ENCODE data around the gene TRIM41.
"Not testable (repeated sequence)": the region's sequence is repeated elsewhere in the genome, so short reads cannot be mapped to it uniquely, and the experiment has no call there.

TRIM41 gene

DNA sequence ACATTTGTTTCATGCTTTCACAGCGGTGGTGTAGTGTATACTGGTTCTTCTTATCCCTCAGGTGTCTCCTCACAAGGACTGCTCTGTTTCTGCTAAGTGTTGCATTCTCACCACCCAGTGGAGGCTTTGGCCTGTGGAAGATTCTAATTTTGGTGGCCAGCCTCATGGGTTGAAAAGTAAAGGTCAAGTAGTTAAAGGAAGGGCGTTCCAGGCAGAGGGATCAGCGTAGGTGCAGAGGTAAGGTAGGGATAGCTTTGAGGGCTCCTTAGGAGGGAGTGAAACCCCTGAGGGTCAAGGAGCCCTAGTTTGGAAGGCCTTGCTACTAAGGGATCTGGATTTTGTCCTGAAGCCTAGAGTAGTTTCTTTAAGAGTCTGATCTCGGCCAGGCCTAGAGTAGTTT, 25.2 kb downstream of the TRIM41 start:
- DNase-seq (ENCODE audit: low read depth in 2 of 2) = no peak

GRCh38 chr5:181255276-181255675, 32.2 kb downstream of the TRIM41 start:
- DNase-seq (ENCODE audit: low read depth in 2 of 2) = no peak

DNA sequence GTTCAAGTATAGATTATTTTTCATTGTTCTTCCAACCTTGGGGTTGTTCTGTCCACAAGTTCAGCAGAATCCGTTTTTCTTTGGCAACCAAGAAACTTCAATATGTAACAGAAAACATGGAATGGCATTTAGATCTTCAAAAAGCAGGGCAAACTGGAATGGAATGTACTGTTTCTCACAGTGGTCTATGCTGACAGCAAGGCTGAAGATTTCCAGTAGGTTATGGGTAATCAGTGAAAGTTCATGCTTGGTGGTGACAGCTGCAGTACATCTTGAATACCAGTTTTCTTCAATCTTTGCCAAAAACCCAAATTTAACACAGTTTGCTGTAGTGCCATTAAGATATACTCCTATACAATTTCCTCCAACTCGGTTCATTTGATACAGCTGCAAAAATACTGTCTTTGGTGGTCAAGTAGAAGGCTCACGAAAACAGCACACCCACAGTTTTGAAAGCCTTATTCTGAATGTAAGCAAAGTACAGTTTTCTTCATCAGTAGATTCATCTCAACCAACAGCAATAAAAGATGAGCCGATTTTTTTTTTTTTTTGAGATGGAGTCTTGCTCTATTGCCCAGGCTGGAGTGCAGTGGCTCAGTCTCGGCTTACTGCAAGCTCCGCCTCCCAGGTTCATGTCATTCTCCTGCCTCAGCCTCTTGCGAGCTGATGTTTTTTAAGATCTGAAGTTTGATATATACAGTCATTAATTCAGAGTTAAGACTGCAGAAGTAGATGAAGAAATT, 32.9 kb downstream of the TRIM41 start:
- no peak for DNase-seq (ENCODE audit: low read depth in 2 of 2)

GRCh38 chr5:181258576-181258975, 35.5 kb downstream of the TRIM41 start:
- no peak for DNase-seq (ENCODE audit: low read depth in 2 of 2)

GRCh38 chr5:181259283-181259682, 36.2 kb downstream of the TRIM41 start:
- DNase-seq (ENCODE audit: low read depth in 2 of 2) = no peak

DNA sequence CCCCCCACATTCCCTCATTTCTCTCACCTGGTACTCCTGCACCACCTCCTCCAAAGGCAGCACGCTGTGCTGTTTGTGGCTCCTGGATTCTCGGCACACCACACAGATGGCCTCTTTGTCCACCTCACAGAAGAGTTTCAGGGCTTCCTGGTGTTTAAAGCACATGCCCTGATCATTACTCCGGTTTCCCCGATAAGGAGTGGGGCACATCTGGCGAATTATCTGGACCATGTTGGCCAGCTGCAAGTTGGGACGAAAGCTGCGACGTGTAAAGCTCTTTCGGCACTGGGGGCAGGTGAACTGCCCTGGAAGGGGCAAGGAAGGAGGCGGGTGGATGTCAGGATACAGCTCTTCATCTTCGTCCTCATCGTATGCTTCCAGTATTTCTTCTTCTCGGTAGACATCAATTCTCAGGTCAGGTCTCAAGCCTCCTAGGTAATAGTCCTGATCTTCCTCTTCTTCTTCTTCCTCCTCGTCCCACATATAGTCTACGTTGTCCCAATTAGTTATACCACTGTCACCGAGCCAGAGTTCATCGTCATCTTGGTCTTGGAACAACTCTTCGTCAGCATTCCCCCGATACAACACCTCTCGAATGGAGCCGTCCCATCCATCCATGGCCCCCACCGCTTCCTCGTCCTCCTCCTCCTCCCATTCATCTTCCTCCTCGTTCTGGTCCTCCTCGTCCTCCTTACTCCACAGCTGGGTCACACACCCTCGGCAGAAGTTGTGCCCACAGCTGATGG, 37.1 kb downstream of the TRIM41 start:
- no peak for DNase-seq (ENCODE audit: low read depth in 2 of 2)

GRCh38 chr5:181260720-181261319, 37.7 kb downstream of the TRIM41 start, which contains the start of gene TRIM52:
Gene TRIM52, minus strand, starts transcription at chr5:181261143. Its CDS starts 330 bp downstream, at chr5:181260813.
- DNase-seq (ENCODE audit: low read depth in 2 of 2) = peak; percentile 75 to 82

DNA sequence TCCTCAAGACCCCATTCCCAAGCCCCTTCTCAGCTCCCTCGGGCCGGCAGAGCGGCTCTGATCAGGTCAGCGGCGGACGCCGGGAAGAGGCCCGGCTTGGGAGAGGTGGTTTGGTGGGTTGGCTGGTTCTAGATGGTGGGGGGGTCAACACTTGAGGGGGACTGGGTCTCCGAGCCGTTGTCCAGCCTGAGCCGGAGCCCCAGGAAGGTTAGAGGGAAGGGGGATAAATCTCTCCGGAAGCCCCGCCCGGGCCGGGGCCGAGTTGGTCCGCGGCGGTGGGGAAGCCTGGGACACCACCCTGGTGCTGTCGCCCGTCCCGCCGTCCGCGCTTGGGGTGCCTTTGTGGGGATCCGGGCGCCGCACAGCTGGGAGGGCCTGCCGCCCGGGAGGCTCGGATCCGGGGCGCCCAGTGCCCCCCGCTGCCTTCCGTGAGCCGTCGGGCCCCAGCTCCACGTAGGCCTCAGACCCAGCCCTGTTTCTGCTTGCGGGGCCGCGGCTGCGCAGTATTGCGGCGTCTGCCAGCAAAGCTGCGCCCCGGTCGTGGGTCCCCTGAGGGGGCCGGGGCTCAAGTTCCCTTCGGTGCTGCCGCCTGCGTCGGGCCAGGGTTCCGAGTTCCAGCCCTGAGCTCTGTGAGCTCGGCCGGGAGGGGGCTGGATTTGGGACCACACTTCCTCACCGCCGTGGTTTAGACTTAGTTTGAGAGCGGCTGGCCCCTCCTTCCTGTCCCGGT, 38.4 kb downstream of the TRIM41 start:
- peak; percentile 51 to 55 for DNase-seq (ENCODE audit: low read depth in 2 of 2)

DNA sequence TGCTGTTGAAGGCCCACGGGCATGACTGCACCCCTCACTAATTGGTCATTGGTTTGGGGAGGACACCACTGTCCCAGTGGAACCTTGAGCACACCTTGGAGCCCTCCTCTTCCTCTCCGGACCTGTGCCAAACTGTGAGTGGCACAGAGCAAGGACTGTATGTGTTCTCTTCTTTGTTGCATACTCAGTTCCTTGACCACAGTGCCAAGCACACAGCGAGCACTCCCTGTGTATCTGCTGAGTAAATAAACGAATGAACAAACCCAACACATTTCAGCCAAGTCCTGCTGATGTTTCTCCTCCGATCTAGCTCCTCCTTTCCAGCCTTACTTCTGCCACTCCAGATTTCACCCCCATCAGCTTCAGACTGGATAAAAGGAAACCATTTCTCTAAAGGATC, 40.6 kb downstream of the TRIM41 start:
- DNase-seq (ENCODE audit: low read depth in 2 of 2) = no peak

GRCh38 chr5:181265092-181265671, 42.1 kb downstream of the TRIM41 start:
- DNase-seq (ENCODE audit: low read depth in 2 of 2) = peak in 1 of 2 donors; percentile 49

- DNase-seq (ENCODE audit: low read depth in 2 of 2) = not testable (repeated sequence)
Measured at GRCh38 chr5:181267291-181267904, 44.3 kb downstream of the TRIM41 start.

- not testable (repeated sequence) for DNase-seq (ENCODE audit: low read depth in 2 of 2)
Measured at GRCh38 chr5:181267907-181268306, 44.8 kb downstream of the TRIM41 start.

DNA sequence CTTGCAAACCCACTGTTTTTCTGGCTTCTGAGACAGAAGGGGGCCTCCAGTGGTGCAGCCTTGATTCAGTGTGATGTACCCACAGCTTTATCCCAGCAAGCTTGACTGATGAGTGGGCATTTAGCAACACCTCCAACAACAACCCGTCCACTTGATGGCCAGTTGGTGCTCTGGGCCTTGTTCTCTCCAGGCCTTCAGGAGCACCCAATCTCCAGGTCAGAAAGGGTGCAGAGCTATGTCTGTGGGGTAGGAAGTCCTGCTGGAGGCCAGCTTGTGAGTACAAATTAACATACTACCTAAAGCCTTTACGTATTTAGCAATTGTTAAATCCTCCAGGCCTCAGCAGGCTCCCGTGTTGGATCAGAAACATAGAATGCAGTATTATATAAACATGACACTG, 48.0 kb downstream of the TRIM41 start:
- no peak for DNase-seq (ENCODE audit: low read depth in 2 of 2)

- not testable (repeated sequence) for DNase-seq (ENCODE audit: low read depth in 2 of 2)
Measured at GRCh38 chr5:181273433-181273744, 50.3 kb downstream of the TRIM41 start.

GRCh38 chr5:181280251-181280762, 57.2 kb downstream of the TRIM41 start:
- DNase-seq (ENCODE audit: low read depth in 2 of 2) = no peak

DNA sequence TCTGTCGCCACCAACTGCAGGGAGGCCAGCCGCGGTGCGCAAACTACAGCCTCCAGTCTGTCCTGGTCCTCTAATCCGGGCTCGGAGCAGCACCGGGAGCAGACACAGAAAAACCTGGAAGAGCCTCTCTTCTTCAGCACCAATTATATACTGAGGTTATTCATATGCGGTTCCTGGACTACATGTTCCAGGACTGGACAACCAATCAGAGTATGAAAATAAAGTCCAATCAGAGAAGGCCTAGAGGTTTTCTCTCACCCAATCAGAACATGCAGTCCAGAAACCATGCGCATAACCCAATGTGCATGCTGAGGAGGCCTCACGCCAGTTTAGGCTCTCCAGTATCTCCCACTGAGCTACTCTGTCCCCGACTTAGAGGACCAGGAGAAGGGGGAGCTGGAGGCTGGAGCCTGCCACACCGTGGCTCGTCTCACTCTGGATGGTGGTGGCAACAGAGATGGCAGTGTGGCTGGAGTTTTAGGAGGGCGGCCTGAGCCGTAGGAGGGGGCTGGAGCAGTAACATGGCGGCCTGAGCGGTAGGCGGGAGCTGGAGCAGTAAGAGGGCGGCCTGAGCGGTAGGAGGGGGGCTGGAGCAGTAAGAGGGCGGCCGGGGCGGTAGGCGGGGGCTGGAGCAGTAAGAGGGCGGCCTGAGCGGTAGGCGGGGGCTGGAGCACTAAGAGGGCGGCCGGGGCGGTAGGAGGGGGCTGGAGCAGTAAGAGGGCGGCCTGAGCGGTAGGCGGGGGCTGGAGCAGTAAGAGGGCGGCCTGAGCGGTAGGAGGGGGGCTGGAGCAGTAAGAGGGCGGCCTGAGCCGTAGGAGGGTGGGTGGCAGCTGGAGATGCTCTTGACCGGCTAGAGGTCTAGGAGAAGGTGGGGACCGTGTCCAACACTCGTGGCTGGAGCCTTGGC, 58.2 kb downstream of the TRIM41 start:
- no peak for DNase-seq (ENCODE audit: low read depth in 2 of 2)

GRCh38 chr5:181281984-181282316, 58.9 kb downstream of the TRIM41 start:
- DNase-seq (ENCODE audit: low read depth in 2 of 2) = no peak

GRCh38 chr5:181282415-181282814, 59.3 kb downstream of the TRIM41 start:
- DNase-seq (ENCODE audit: low read depth in 2 of 2) = not testable (repeated sequence)

GRCh38 chr5:181282874-181283273, 59.8 kb downstream of the TRIM41 start:
- DNase-seq (ENCODE audit: low read depth in 2 of 2) = no peak

DNA sequence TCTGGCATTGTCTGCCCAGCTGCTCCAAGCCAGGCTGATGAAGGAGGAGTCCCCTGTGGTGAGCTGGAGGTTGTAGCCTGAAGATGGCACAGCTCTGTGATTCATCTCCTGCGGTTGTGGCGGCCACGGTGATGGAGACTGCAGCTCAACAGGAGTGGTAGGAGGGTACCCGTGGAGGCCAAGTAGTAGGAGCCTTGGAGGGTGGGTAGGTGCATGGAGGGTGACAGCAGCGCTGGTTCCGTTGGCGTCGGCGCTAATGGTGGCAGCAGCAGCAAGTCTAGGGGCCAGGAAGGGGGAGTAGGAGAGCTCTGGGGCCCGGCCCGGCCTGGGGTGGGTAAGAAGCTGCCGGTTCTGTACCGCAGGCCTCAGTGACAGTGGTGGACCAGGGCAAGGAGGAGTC, 60.3 kb downstream of the TRIM41 start:
- no peak for DNase-seq (ENCODE audit: low read depth in 2 of 2)
